Peyer's patch (tissue), 4 donors: ENCODE measurements around the gene FGFBP2.

ENCODE experiments used
- CTCF ChIP-seq, 6 experiments: fragments of 450-650 bp in 4 of 6; fragments of 200-600 bp in 2 of 6; sonication (generic) in 1 of 6; IDR thresholded peaks; one replicate each; pipeline ENCODE4 v1.5.1; 2017 to 2019; ENCODE audit warnings: antibody characterized with exemption in 6 of 6, mild to moderate bottlenecking in 3 of 6, moderate library complexity in 1 of 6
- POLR2A ChIP-seq, 2 donors: fragments of 450-650 bp; IDR thresholded peaks; one replicate each; pipeline ENCODE4 v1.5.1; 2017; ENCODE audit warnings: antibody characterized with exemption in 2 of 2, mild to moderate bottlenecking in 2 of 2, moderate library complexity in 2 of 2

DNA sequence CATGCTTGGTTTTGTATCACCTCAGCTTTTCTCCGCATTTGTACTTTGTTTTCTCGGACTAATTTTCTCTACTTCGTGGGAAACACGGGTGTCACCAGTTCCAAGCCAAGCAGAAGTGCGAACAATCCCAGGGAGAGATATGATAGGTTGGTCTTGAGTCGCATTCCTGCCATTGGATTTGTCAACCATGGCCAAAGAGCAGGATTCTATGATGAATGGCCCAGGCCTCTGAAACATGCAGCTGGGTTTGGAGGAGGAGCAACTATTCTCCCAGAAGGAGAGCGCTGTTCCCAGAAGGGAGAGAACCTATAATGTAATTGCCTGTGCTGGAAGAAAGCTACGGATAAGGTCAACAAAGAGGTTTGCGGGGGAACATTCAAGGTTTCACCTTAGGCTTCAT, 14.1 kb downstream of the FGFBP2 start:
- TF ChIP-seq CTCF (IDR thresholded peaks at IDR 0.05) (no peak), POLR2A (IDR thresholded peaks at IDR 0.05) (no peak)
